ENCODE data around the gene CST8.

DNA sequence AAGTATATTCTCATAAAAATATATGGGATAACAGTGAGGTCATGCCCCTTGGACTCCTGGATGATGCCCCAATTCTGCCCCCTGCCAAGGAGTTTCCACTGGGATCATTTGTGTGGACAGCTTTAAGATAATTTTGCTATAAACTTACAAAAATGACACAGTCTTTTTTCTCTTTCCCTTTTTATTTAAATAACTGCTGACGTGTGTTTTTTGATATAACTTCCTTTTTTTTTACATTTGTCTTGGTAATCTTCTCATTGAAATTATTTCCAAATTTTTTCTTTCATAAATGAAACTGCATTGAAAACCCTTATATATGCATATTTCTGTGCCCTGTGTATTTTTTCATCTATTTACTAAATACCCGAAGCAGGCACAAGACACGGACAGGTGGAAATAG, 46.1 kb downstream of the CST8 start:
- TF ChIP-seq POLR2AphosphoS5 (IDR thresholded peaks at IDR 0.05) (no peak), CTCF (IDR thresholded peaks at IDR 0.05 in 8 of 11, conservative IDR thresholded peaks at IDR 0.05 in 3 of 11) (no peak)

All from spleen (tissue), 7 donors.